Measurements from ENCODE around the gene KCTD4.
A peak's percentile ranks its signal among the peaks of the same experiment; 100 is the strongest.

Gene KCTD4

GRCh38 chr13:45229172-45229571, 28.3 kb upstream of the KCTD4 start:
- no peak overlapping the region for H3K9ac ChIP-seq (ENCODE audit: low read length)
- peaks cover 12% of the 10 kb centered on the region for H3K4me1 ChIP-seq (ENCODE audit: control insufficient read depth, insufficient read depth, low read length)
- DNase-seq (ENCODE audit: low read depth) = no peak
- no peak overlapping the region for H3K4me3 ChIP-seq (ENCODE audit: low read length)
- H3K9me3 ChIP-seq (ENCODE audit: control insufficient read depth, low read length) = no peaks in the 10 kb centered on the region
- no peaks in the 10 kb centered on the region for H3K36me3 ChIP-seq (ENCODE audit: control insufficient read depth, insufficient read depth, low read length, severe bottlenecking)
- H3K27me3 ChIP-seq (replicated peaks; ENCODE audit: control insufficient read depth, insufficient read depth, low read length) = no peaks in the 10 kb centered on the region

GRCh38 chr13:45228002-45228401, 27.2 kb upstream of the KCTD4 start:
- Histone ChIP-seq H3K27me3 (replicated peaks; ENCODE audit: control insufficient read depth, insufficient read depth, low read length) (no peaks in the 10 kb centered on the region), H3K4me3 (ENCODE audit: low read length) (no peak overlapping the region), H3K9me3 (ENCODE audit: control insufficient read depth, low read length) (no peaks in the 10 kb centered on the region), H3K36me3 (ENCODE audit: control insufficient read depth, insufficient read depth, low read length, severe bottlenecking) (no peaks in the 10 kb centered on the region), H3K9ac (ENCODE audit: low read length) (no peak overlapping the region), H3K4me1 (ENCODE audit: control insufficient read depth, insufficient read depth, low read length) (peaks cover 16% of the 10 kb centered on the region)
- no peak for DNase-seq (ENCODE audit: low read depth)

DNA sequence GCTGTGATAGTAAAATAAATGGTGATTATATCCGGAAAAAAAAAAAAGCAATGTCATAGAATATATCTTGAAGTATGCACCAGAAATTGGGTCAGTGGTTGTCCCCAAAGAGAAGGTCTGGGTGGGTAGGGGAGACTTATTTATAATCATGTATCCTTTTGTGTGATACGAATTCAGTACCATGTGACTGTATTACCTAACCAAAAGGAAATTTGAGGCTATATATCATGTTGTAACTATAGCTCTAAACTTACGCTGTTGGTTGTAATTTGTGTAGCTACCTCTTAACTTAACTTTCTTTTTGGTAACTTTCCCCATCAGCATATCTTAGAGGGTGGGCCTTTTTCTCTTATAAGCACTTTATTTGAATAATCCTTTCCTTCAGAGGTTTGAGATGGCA, 25.2 kb upstream of the KCTD4 start:
- H3K4me3 ChIP-seq (ENCODE audit: low read length) = no peak overlapping the region
- H3K9me3 ChIP-seq (ENCODE audit: control insufficient read depth, low read length) = no peaks in the 10 kb centered on the region
- no peaks in the 10 kb centered on the region for H3K27me3 ChIP-seq (replicated peaks; ENCODE audit: control insufficient read depth, insufficient read depth, low read length)
- no peaks in the 10 kb centered on the region for H3K36me3 ChIP-seq (ENCODE audit: control insufficient read depth, insufficient read depth, low read length, severe bottlenecking)
- H3K4me1 ChIP-seq (ENCODE audit: control insufficient read depth, insufficient read depth, low read length) = peaks cover 16% of the 10 kb centered on the region
- H3K9ac ChIP-seq (ENCODE audit: low read length) = no peak overlapping the region
- no peak for DNase-seq (ENCODE audit: low read depth)

GRCh38 chr13:45225370-45225769, 24.5 kb upstream of the KCTD4 start:
- H3K9me3 ChIP-seq (ENCODE audit: control insufficient read depth, low read length) = no peaks in the 10 kb centered on the region
- H3K9ac ChIP-seq (ENCODE audit: low read length) = no peak overlapping the region
- no peaks in the 10 kb centered on the region for H3K27me3 ChIP-seq (replicated peaks; ENCODE audit: control insufficient read depth, insufficient read depth, low read length)
- H3K4me3 ChIP-seq (ENCODE audit: low read length) = no peak overlapping the region
- peaks cover 18% of the 10 kb centered on the region for H3K4me1 ChIP-seq (ENCODE audit: control insufficient read depth, insufficient read depth, low read length)
- H3K36me3 ChIP-seq (ENCODE audit: control insufficient read depth, insufficient read depth, low read length, severe bottlenecking) = no peaks in the 10 kb centered on the region
- DNase-seq (ENCODE audit: low read depth) = no peak

- Histone ChIP-seq H3K9me3 (ENCODE audit: control insufficient read depth, low read length) (no peaks in the 10 kb centered on the region), H3K36me3 (ENCODE audit: control insufficient read depth, insufficient read depth, low read length, severe bottlenecking) (no peaks in the 10 kb centered on the region), H3K4me3 (ENCODE audit: low read length) (no peak overlapping the region), H3K27me3 (replicated peaks; ENCODE audit: control insufficient read depth, insufficient read depth, low read length) (no peaks in the 10 kb centered on the region), H3K4me1 (ENCODE audit: control insufficient read depth, insufficient read depth, low read length) (peaks cover 30% of the 10 kb centered on the region), H3K9ac (ENCODE audit: low read length) (no peak overlapping the region)
- no peak for DNase-seq (ENCODE audit: low read depth)
Measured at GRCh38 chr13:45224176-45224575, 23.3 kb upstream of the KCTD4 start.

DNA sequence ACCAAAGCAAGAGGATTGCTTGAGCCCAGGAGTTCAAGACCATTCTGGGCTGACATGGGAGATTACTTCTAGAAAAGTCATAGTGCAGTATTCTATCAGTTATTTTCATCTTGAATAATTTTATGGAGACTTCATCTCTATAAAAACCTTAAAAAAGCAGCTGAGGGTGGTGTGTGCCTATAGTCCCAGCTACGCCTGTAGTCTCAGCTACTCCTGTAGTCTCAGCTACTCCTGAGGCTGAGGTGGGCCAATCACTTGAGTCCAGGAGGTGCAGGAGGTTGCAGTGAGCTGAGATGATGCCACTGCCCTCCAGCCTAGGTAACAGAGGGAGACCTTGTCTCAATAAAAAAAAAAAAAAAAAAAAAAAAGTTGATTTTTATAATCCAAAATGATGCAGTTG, 22.1 kb upstream of the KCTD4 start:
- H3K4me1 ChIP-seq (ENCODE audit: control insufficient read depth, insufficient read depth, low read length) = peaks cover 32% of the 10 kb centered on the region
- DNase-seq (ENCODE audit: low read depth) = no peak
- H3K27me3 ChIP-seq (replicated peaks; ENCODE audit: control insufficient read depth, insufficient read depth, low read length) = no peaks in the 10 kb centered on the region
- no peak overlapping the region for H3K9ac ChIP-seq (ENCODE audit: low read length)
- no peak overlapping the region for H3K4me3 ChIP-seq (ENCODE audit: low read length)
- H3K36me3 ChIP-seq (ENCODE audit: control insufficient read depth, insufficient read depth, low read length, severe bottlenecking) = no peaks in the 10 kb centered on the region
- H3K9me3 ChIP-seq (ENCODE audit: control insufficient read depth, low read length) = no peaks in the 10 kb centered on the region

DNA sequence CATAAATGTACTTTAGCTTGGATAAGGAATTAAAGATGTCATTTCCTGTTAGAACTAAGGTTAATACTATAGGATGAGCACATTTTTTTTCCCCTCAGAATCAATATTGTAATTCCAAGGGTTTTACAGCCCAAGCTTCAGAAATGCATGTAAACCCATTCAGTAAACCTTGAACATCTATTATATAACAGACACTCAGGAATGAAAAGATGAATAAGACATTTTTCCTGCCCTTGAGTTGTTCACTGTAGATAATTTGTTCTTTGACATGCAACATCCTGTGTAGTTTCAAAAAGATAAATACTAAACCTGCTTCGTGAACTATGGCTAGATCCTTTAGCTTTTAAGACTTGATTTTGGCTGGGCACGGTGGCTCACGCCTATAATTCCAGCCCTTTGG, 21.7 kb upstream of the KCTD4 start:
- no peaks in the 10 kb centered on the region for H3K27me3 ChIP-seq (replicated peaks; ENCODE audit: control insufficient read depth, insufficient read depth, low read length)
- no peaks in the 10 kb centered on the region for H3K9me3 ChIP-seq (ENCODE audit: control insufficient read depth, low read length)
- H3K9ac ChIP-seq (ENCODE audit: low read length) = no peak overlapping the region
- H3K36me3 ChIP-seq (ENCODE audit: control insufficient read depth, insufficient read depth, low read length, severe bottlenecking) = no peaks in the 10 kb centered on the region
- peaks cover 32% of the 10 kb centered on the region for H3K4me1 ChIP-seq (ENCODE audit: control insufficient read depth, insufficient read depth, low read length)
- no peak for DNase-seq (ENCODE audit: low read depth)
- H3K4me3 ChIP-seq (ENCODE audit: low read length) = no peak overlapping the region

GRCh38 chr13:45220403-45220802, 19.6 kb upstream of the KCTD4 start:
- Histone ChIP-seq H3K27me3 (replicated peaks; ENCODE audit: control insufficient read depth, insufficient read depth, low read length) (no peaks in the 10 kb centered on the region), H3K4me1 (ENCODE audit: control insufficient read depth, insufficient read depth, low read length) (peaks cover 27% of the 10 kb centered on the region), H3K9ac (ENCODE audit: low read length) (no peak overlapping the region), H3K36me3 (ENCODE audit: control insufficient read depth, insufficient read depth, low read length, severe bottlenecking) (no peaks in the 10 kb centered on the region), H3K9me3 (ENCODE audit: control insufficient read depth, low read length) (no peaks in the 10 kb centered on the region), H3K4me3 (ENCODE audit: low read length) (peak overlapping the region; percentile 69)
- no peak for DNase-seq (ENCODE audit: low read depth)

- H3K9me3 ChIP-seq (ENCODE audit: control insufficient read depth, low read length) = no peaks in the 10 kb centered on the region
- peak overlapping the region; percentile 69 for H3K4me3 ChIP-seq (ENCODE audit: low read length)
- H3K9ac ChIP-seq (ENCODE audit: low read length) = peak overlapping the region; percentile 39
- H3K27me3 ChIP-seq (replicated peaks; ENCODE audit: control insufficient read depth, insufficient read depth, low read length) = no peaks in the 10 kb centered on the region
- peaks cover 27% of the 10 kb centered on the region for H3K4me1 ChIP-seq (ENCODE audit: control insufficient read depth, insufficient read depth, low read length)
- peak; percentile 47 for DNase-seq (ENCODE audit: low read depth)
- H3K36me3 ChIP-seq (ENCODE audit: control insufficient read depth, insufficient read depth, low read length, severe bottlenecking) = no peaks in the 10 kb centered on the region
Measured at GRCh38 chr13:45219938-45220375, 19.1 kb upstream of the KCTD4 start.

DNA sequence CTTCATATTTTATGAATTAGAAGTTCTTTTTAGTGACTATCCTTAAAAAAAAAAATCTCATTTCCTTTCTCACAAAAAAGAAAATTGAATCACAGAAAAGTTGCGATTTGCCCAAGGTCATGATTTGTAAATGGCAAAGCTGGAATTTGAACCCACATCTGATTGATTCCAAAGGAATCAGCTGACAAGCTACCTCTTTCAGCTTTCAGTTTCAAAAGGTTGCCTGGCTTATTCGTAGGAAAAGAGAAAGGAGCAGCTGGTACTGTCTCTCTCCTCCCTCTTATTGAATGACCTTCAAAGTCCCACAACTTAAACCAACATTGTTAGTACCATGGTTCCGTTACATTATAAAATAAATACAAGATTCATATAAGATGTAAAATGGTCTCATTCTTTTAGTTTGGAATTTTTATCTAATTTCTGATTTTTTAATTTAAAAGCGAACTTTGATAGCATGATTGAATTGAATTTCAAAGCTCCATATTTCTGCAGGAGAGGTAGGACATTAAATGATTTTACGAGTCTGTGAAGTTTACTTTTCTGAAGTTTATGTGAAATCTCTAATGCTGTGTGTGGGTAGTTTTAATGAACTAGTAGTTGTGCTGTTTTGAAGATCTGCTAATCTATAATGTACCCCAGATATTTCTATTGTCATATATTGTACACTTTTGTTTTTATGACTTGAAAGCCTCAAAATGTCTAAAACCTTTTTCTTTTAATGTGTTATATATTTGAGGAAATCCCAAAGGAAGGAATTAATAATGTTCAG, 18.5 kb upstream of the KCTD4 start:
- H3K4me3 ChIP-seq (ENCODE audit: low read length) = peak overlapping the region; percentile 69
- DNase-seq (ENCODE audit: low read depth) = no peak
- H3K27me3 ChIP-seq (replicated peaks; ENCODE audit: control insufficient read depth, insufficient read depth, low read length) = no peaks in the 10 kb centered on the region
- no peaks in the 10 kb centered on the region for H3K9me3 ChIP-seq (ENCODE audit: control insufficient read depth, low read length)
- H3K36me3 ChIP-seq (ENCODE audit: control insufficient read depth, insufficient read depth, low read length, severe bottlenecking) = no peaks in the 10 kb centered on the region
- H3K4me1 ChIP-seq (ENCODE audit: control insufficient read depth, insufficient read depth, low read length) = peaks cover 21% of the 10 kb centered on the region
- H3K9ac ChIP-seq (ENCODE audit: low read length) = peak overlapping the region; percentile 39

- DNase-seq (ENCODE audit: low read depth) = no peak
- H3K4me1 ChIP-seq (ENCODE audit: control insufficient read depth, insufficient read depth, low read length) = peaks cover 16% of the 10 kb centered on the region
- peak overlapping the region; percentile 39 for H3K9ac ChIP-seq (ENCODE audit: low read length)
- no peaks in the 10 kb centered on the region for H3K9me3 ChIP-seq (ENCODE audit: control insufficient read depth, low read length)
- no peaks in the 10 kb centered on the region for H3K27me3 ChIP-seq (replicated peaks; ENCODE audit: control insufficient read depth, insufficient read depth, low read length)
- H3K36me3 ChIP-seq (ENCODE audit: control insufficient read depth, insufficient read depth, low read length, severe bottlenecking) = no peaks in the 10 kb centered on the region
- H3K4me3 ChIP-seq (ENCODE audit: low read length) = no peak overlapping the region
Measured at GRCh38 chr13:45218689-45219088, 17.8 kb upstream of the KCTD4 start.

- H3K36me3 ChIP-seq (ENCODE audit: control insufficient read depth, insufficient read depth, low read length, severe bottlenecking) = no peaks in the 10 kb centered on the region
- no peak overlapping the region for H3K4me3 ChIP-seq (ENCODE audit: low read length)
- H3K9ac ChIP-seq (ENCODE audit: low read length) = no peak overlapping the region
- H3K9me3 ChIP-seq (ENCODE audit: control insufficient read depth, low read length) = no peaks in the 10 kb centered on the region
- no peaks in the 10 kb centered on the region for H3K27me3 ChIP-seq (replicated peaks; ENCODE audit: control insufficient read depth, insufficient read depth, low read length)
- DNase-seq (ENCODE audit: low read depth) = no peak
- H3K4me1 ChIP-seq (ENCODE audit: control insufficient read depth, insufficient read depth, low read length) = peaks cover 16% of the 10 kb centered on the region
Measured at GRCh38 chr13:45216193-45216592, 15.3 kb upstream of the KCTD4 start.
